Mucosa of descending colon (tissue), 3 donors: ENCODE results near the gene TTC38. TPM values are rescaled to one million over a fixed set of nuclear protein-coding genes. Genes with fewer than 3 reads are reported as not detected.

Source experiments
- ATAC-seq: fragments of 200-7000 bp; cut with Tn5 transposase; one replicate; pipeline ENCODE4 v1.9.1; 2020; ENCODE audit warnings: mild to moderate bottlenecking, moderate library complexity
- DNase-seq, 3 donors: peaks; one replicate each; pipeline ENCODE4 v3.0.0-alpha.2; 2020
- H3K36me3 ChIP-seq: fragments of 200-600 bp; one replicate; pipeline ENCODE4 v1.8.0; 2021; ENCODE audit warnings: low read depth, mild to moderate bottlenecking
- H3K4me1 ChIP-seq: fragments of 200-600 bp; one replicate; pipeline ENCODE4 v1.8.0; 2021; ENCODE audit warnings: low read depth, mild to moderate bottlenecking
- H3K4me3 ChIP-seq: fragments of 200-600 bp; one replicate; pipeline ENCODE4 v1.8.0; 2021; ENCODE audit warnings: mild to moderate bottlenecking
- H3K9me3 ChIP-seq: fragments of 200-600 bp; one replicate; pipeline ENCODE4 v1.8.0; 2021; ENCODE audit warnings: mild to moderate bottlenecking
- CTCF ChIP-seq: fragments of 200-600 bp; IDR thresholded peaks from one replicate; pipeline ENCODE4 v1.8.0; 2022; ENCODE audit warnings: antibody characterized with exemption, mild to moderate bottlenecking
- intact Hi-C, 2 donors: fragments of 100-400 bp; cut with DNase I in 1 of 2; cut with micrococcal nuclease in 1 of 2; formaldehyde crosslinking; loops; one replicate each; pipeline versions ENCODE4 v1.11.0 to v1.11.1; 2022; cut with DNase I, micrococcal nuclease
- total RNA-seq, 3 donors: library from RNA; stranded (reverse); fragmentation: NEBNext Ultra II Directional in 2 of 3; extraction: Animal tissue kit (Norgen Biotek cat#: 25700) in 2 of 3; gene quantifications; one replicate each; pipeline versions ENCODE4 v1.2.1 to v1.2.4, GENCODE V29; 2021 to 2023
- donor health status: DM: no; HTN: no; CAD: no; lungs with moderate emphysema.
- donor health status: DM: no; HTN: no; CAD: no.
- donor health status: DM: no; HTN: yes; CAD: no.

The TTC38 gene
- total RNA-seq, 3 donors from 2014 or later, result 70.2 to 157 (median 90.7) TPM

GRCh38 chr22:46225631-46226030 is 42.2 kb upstream of the TTC38 start:
- no peak for TF ChIP-seq CTCF
- Histone ChIP-seq H3K4me1 (no peaks in the 10 kb centered on the region), H3K4me3 (no peak overlapping the region), H3K9me3 (no peaks in the 10 kb centered on the region), H3K36me3 (peaks cover under 1% of the 10 kb centered on the region)
- intact Hi-C loops, result no loop called here
- DNase-seq (no peak), ATAC-seq (no peak)

GRCh38 chr22:46226577-46226976 is 41.2 kb upstream of the TTC38 start:
- DNase-seq (no peak), ATAC-seq (no peak)
- H3K9me3 ChIP-seq, result no peaks in the 10 kb centered on the region
- H3K4me3 ChIP-seq, result no peak overlapping the region
- H3K36me3 ChIP-seq, result no peaks in the 10 kb centered on the region
- intact Hi-C loops, result no loop called here
- H3K4me1 ChIP-seq, result no peaks in the 10 kb centered on the region
- TF ChIP-seq CTCF, result no peak

- H3K9me3 ChIP-seq, result no peaks in the 10 kb centered on the region
- no peaks in the 10 kb centered on the region for H3K36me3 ChIP-seq
- intact Hi-C loops, result no loop called here
- no peaks in the 10 kb centered on the region for H3K4me1 ChIP-seq
- ATAC-seq (no peak), DNase-seq (no peak)
- no peak for TF ChIP-seq CTCF
- H3K4me3 ChIP-seq, result no peak overlapping the region
Measured at GRCh38 chr22:46229701-46230100, 38.1 kb upstream of the TTC38 start.

- H3K4me1 ChIP-seq, result no peaks in the 10 kb centered on the region
- H3K36me3 ChIP-seq, result no peaks in the 10 kb centered on the region
- ATAC-seq, result no peak
- TF ChIP-seq CTCF, result no peak
- no peak overlapping the region for H3K4me3 ChIP-seq
- no peaks in the 10 kb centered on the region for H3K9me3 ChIP-seq
- intact Hi-C loops, result no loop called here
- DNase-seq, result no peak
Measured at GRCh38 chr22:46230262-46230901, 37.4 kb upstream of the TTC38 start.

GRCh38 chr22:46233231-46233630 is 34.6 kb upstream of the TTC38 start:
- Histone ChIP-seq H3K9me3 (no peaks in the 10 kb centered on the region), H3K4me3 (no peak overlapping the region), H3K36me3 (peaks cover 6% of the 10 kb centered on the region), H3K4me1 (no peaks in the 10 kb centered on the region)
- ATAC-seq, result peak; percentile 22
- no peak for TF ChIP-seq CTCF
- intact Hi-C loops, result no loop called here
- no peak for DNase-seq

- Histone ChIP-seq H3K4me1 (no peaks in the 10 kb centered on the region), H3K9me3 (no peaks in the 10 kb centered on the region), H3K4me3 (no peak overlapping the region), H3K36me3 (peaks cover 6% of the 10 kb centered on the region)
- ATAC-seq, result no peak
- intact Hi-C loops, result no loop called here
- DNase-seq, result no peak
- TF ChIP-seq CTCF, result no peak
Measured at GRCh38 chr22:46234969-46235368, 32.8 kb upstream of the TTC38 start.
